OCI-LY7 (cell line): ENCODE results near the gene FGF18. TPM values are rescaled to one million over a fixed set of nuclear protein-coding genes. Genes with fewer than 3 reads are reported as not detected.

ENCODE experiments used
- BruUV-seq: library from RNA; stranded (reverse); fragments of 400-500 nt; replicated peaks from 2 replicates; lab custom pipeline; 2021; lab: Mats Ljungman, UMichigan
- CTCF ChIA-PET: fragments of 300-600 bp; sonication (Branson Sonifier 250); formaldehyde crosslinking; loops from one replicate; lab custom pipeline; 2022; ENCODE audit warnings: antibody characterized with exemption; ENCODE audit not compliant: unreplicated experiment; lab: Charles Lee
- POLR2A ChIA-PET: fragments of 300-600 bp; sonication (Branson Sonifier 250); formaldehyde crosslinking; loops from one replicate; lab custom pipeline; 2022; ENCODE audit warnings: antibody characterized with exemption; lab: Charles Lee
- DNase-seq: peaks from one replicate; pipeline ENCODE4 v3.0.0-alpha.2; 2015; ENCODE audit warnings: low spot score
- H2AFZ ChIP-seq: fragments of 200-600 bp; sonication (generic), shearing (Covaris generic); 2 replicates; pipeline ENCODE4 v1.6.1; 2014; ENCODE audit warnings: mild to moderate bottlenecking, antibody characterized with exemption, low read length, moderate library complexity
- H3K27ac ChIP-seq: fragments of 200-600 bp; sonication (generic); 2 replicates; pipeline ENCODE4 v1.5.1; 2014; ENCODE audit warnings: mixed run types, low read depth, mild to moderate bottlenecking, moderate library complexity, low read length, inconsistent platforms; ENCODE audit not compliant: poor library complexity, severe bottlenecking
- H3K36me3 ChIP-seq: fragments of 200-600 bp; sonication (generic); 2 replicates; pipeline ENCODE4 v1.6.1; 2014; ENCODE audit warnings: mild to moderate bottlenecking, antibody characterized with exemption, low read length, moderate library complexity, mixed read lengths; ENCODE audit not compliant: insufficient read depth
- H3K4me1 ChIP-seq: fragments of 200-600 bp; sonication (generic); 2 replicates; pipeline ENCODE4 v1.5.1; 2014; ENCODE audit warnings: mild to moderate bottlenecking, low read length; ENCODE audit not compliant: insufficient read depth, poor library complexity, severe bottlenecking
- H3K4me2 ChIP-seq: fragments of 200-600 bp; sonication (generic); 2 replicates; pipeline ENCODE4 v1.6.1; 2014; ENCODE audit warnings: mild to moderate bottlenecking, low read length
- H3K4me3 ChIP-seq: fragments of 200-600 bp; sonication (generic); 2 replicates; pipeline ENCODE4 v1.5.1; 2014; ENCODE audit warnings: mild to moderate bottlenecking, low read depth, low read length; ENCODE audit not compliant: poor library complexity, severe bottlenecking
- H3K79me2 ChIP-seq: fragments of 200-600 bp; sonication (generic); 2 replicates; pipeline ENCODE4 v1.6.1; 2016; ENCODE audit warnings: low read depth, mild to moderate bottlenecking, low read length, moderate library complexity, mixed read lengths; ENCODE audit not compliant: insufficient read depth
- H3K9me2 ChIP-seq: fragments of 200-600 bp; sonication (generic); 2 replicates; pipeline ENCODE4 v1.6.1; 2016; ENCODE audit warnings: mild to moderate bottlenecking, low read length, mixed read lengths; ENCODE audit not compliant: insufficient read depth
- H3K9me3 ChIP-seq: fragments of 200-600 bp; sonication (generic); 2 replicates; pipeline ENCODE4 v1.6.1; 2014; ENCODE audit warnings: mild to moderate bottlenecking, mixed run types, low read length, mixed read lengths
- H4K20me1 ChIP-seq: fragments of 200-600 bp; sonication (generic); 2 replicates; pipeline ENCODE4 v1.6.1; 2014; ENCODE audit warnings: mild to moderate bottlenecking, antibody characterized with exemption, low read length, moderate library complexity, mixed read lengths; ENCODE audit not compliant: insufficient read depth
- CTCF ChIP-seq: fragments of 200-600 bp; sonication (generic); conservative IDR thresholded peaks from 2 replicates; pipeline ENCODE4 v1.5.1; 2014; ENCODE audit warnings: mild to moderate bottlenecking, antibody characterized with exemption, low read length, moderate library complexity, mixed read lengths
- EZH2phosphoT487 ChIP-seq: fragments of 200-600 bp; sonication (generic); IDR thresholded peaks from 2 replicates; pipeline ENCODE4 v1.6.1; 2018; ENCODE audit warnings: low read depth, borderline replicate concordance, mild to moderate bottlenecking, mixed run types, antibody characterized with exemption, low read length, moderate library complexity, mixed read lengths
- intact Hi-C: fragments of 100-400 bp; cut with micrococcal nuclease; formaldehyde crosslinking; loops from one replicate; pipeline ENCODE4 v1.10.0; 2022; ENCODE audit not compliant: unreplicated experiment
- total RNA-seq, 2 experiments: library from RNA; depleted of rRNA in 1 of 2; stranded (reverse); fragments of >200 nt in 1 of 2; shearing (Covaris generic) in 1 of 2; gene quantifications; 2 replicates each; pipeline ENCODE4 v1.2.3, GENCODE V29; 2014 to 2022

The FGF18 gene
- total RNA-seq, 2 experiments from 2014 or later, result 0.16 TPM; not detected in 1

- TF ChIP-seq EZH2phosphoT487, result no peak
- TF ChIP-seq CTCF, result no peak
- Histone ChIP-seq H3K4me2 (no peak overlapping the region), H3K4me3 (no peak overlapping the region), H3K36me3 (no peaks in the 10 kb centered on the region), H3K79me2 (no peaks in the 10 kb centered on the region), H4K20me1 (peaks cover 8% of the 10 kb centered on the region; the same call in 1 of the 2 replicates), H2AFZ (no peak overlapping the region), H3K4me1 (peaks cover 6% of the 10 kb centered on the region), H3K9me3 (no peaks in the 10 kb centered on the region), H3K27ac (no peak overlapping the region), H3K9me2 (no peaks in the 10 kb centered on the region)
- intact Hi-C loops, result no loop called here
- ChIA-PET POLR2A (no interaction called here), CTCF (no interaction called here)
- DNase-seq, result no peak
- no TSS peak for BruUV-seq
Observed at GRCh38 chr5:171422495-171422894, 3.0 kb downstream of the FGF18 start.

- no TSS peak for BruUV-seq
- Histone ChIP-seq H3K27ac (no peak overlapping the region), H3K9me3 (no peaks in the 10 kb centered on the region), H2AFZ (no peak overlapping the region), H3K79me2 (no peaks in the 10 kb centered on the region), H3K9me2 (no peaks in the 10 kb centered on the region), H3K36me3 (no peaks in the 10 kb centered on the region), H3K4me3 (no peak overlapping the region), H4K20me1 (peaks cover 5% of the 10 kb centered on the region; the same call in 1 of the 2 replicates), H3K4me2 (no peak overlapping the region), H3K4me1 (peaks cover 6% of the 10 kb centered on the region)
- POLR2A ChIA-PET, result interaction anchor here (0.6 kb wide), 1 partner anchor 37 kb away, joined by 5 read pairs; no protein-coding TSS in a partner anchor
- no peak for DNase-seq
- intact Hi-C loops, result no loop called here
- TF ChIP-seq EZH2phosphoT487, result no peak
- TF ChIP-seq CTCF, result no peak
- CTCF ChIA-PET, result interaction anchor here (0.6 kb wide), 1 partner anchor 182 kb away, joined by 3 read pairs; no protein-coding TSS in a partner anchor
Observed at GRCh38 chr5:171422902-171423663, 3.6 kb downstream of the FGF18 start.

- Histone ChIP-seq H3K36me3 (no peaks in the 10 kb centered on the region), H3K4me3 (no peak overlapping the region), H3K9me2 (no peaks in the 10 kb centered on the region), H4K20me1 (no peaks in the 10 kb centered on the region), H3K4me2 (no peak overlapping the region), H2AFZ (no peak overlapping the region), H3K79me2 (no peaks in the 10 kb centered on the region), H3K4me1 (no peaks in the 10 kb centered on the region), H3K27ac (no peak overlapping the region), H3K9me3 (no peaks in the 10 kb centered on the region)
- POLR2A ChIA-PET, result no interaction called here
- DNase-seq, result no peak
- BruUV-seq, result no TSS peak
- TF ChIP-seq CTCF (no peak), EZH2phosphoT487 (no peak)
- intact Hi-C loops, result no loop called here
- CTCF ChIA-PET, result no interaction called here
Observed at GRCh38 chr5:171424726-171425125, 5.3 kb downstream of the FGF18 start.
